ENCODE data around the gene TRPV3. TPM values are rescaled to one million over a fixed set of nuclear protein-coding genes. Genes with fewer than 3 reads are reported as not detected.

TRPV3 gene
- total RNA-seq, 1 donor from 2014 or later, result 0.26 TPM

- ATAC-seq (no peak), DNase-seq (no peak)
- TF ChIP-seq CTCF (IDR thresholded peaks at IDR 0.05), result no peak
- intact Hi-C loops (cut with DNase I), result no loop called here
- H3K27ac ChIP-seq, result no peak overlapping the region
- no peaks in the 10 kb centered on the region for H3K4me1 ChIP-seq
- no peaks in the 10 kb centered on the region for H3K9me3 ChIP-seq
- no peaks in the 10 kb centered on the region for H3K36me3 ChIP-seq
- H3K27me3 ChIP-seq, result no peaks in the 10 kb centered on the region
- no peak overlapping the region for H3K4me3 ChIP-seq
These were observed 40.5 kb upstream of the TRPV3 start for GRCh38 chr17:3598078-3598477.

GRCh38 chr17:3596804-3597464, 39.3 kb upstream of the TRPV3 start:
- no peaks in the 10 kb centered on the region for H3K27me3 ChIP-seq

GRCh38 chr17:3594976-3595375, 37.4 kb upstream of the TRPV3 start:
- Histone ChIP-seq H3K27ac (no peak overlapping the region), H3K9me3 (no peaks in the 10 kb centered on the region), H3K36me3 (peaks cover under 1% of the 10 kb centered on the region), H3K4me1 (no peaks in the 10 kb centered on the region), H3K27me3 (no peaks in the 10 kb centered on the region), H3K4me3 (no peak overlapping the region)
- ATAC-seq, result no peak
- intact Hi-C loops (cut with DNase I), result no loop called here
- no peak for DNase-seq
- TF ChIP-seq CTCF (IDR thresholded peaks at IDR 0.05), result no peak

More at GRCh38 chr17:3596804-3597464, 39.3 kb upstream of the TRPV3 start:
- DNase-seq, result no peak
- Histone ChIP-seq H3K4me1 (no peaks in the 10 kb centered on the region), H3K27ac (no peak overlapping the region), H3K36me3 (no peaks in the 10 kb centered on the region), H3K4me3 (no peak overlapping the region), H3K9me3 (no peaks in the 10 kb centered on the region)
- intact Hi-C loops (cut with DNase I), result no loop called here
- ATAC-seq, result no peak
- TF ChIP-seq CTCF (IDR thresholded peaks at IDR 0.05), result no peak

- DNase-seq (no peak), ATAC-seq (no peak)
- Histone ChIP-seq H3K4me3 (no peak overlapping the region), H3K4me1 (no peaks in the 10 kb centered on the region), H3K9me3 (no peaks in the 10 kb centered on the region), H3K27ac (no peak overlapping the region), H3K36me3 (peaks cover 7% of the 10 kb centered on the region), H3K27me3 (no peaks in the 10 kb centered on the region)
- intact Hi-C loops (cut with DNase I), result no loop called here
- TF ChIP-seq CTCF (IDR thresholded peaks at IDR 0.05), result no peak
These were observed 36.6 kb upstream of the TRPV3 start for GRCh38 chr17:3594051-3594800.

- Histone ChIP-seq H3K27me3 (no peaks in the 10 kb centered on the region), H3K9me3 (no peaks in the 10 kb centered on the region), H3K4me3 (no peak overlapping the region), H3K4me1 (no peaks in the 10 kb centered on the region), H3K36me3 (peaks cover 8% of the 10 kb centered on the region), H3K27ac (no peak overlapping the region)
- TF ChIP-seq CTCF (IDR thresholded peaks at IDR 0.05), result no peak
- DNase-seq, result no peak
- intact Hi-C loops (cut with DNase I), result no loop called here
- no peak for ATAC-seq
These were observed 35.8 kb upstream of the TRPV3 start for GRCh38 chr17:3593384-3593783.

All from upper lobe of right lung (tissue), 1 donor.